AG04449 (cell line): ENCODE results near the gene ZBTB40.

Source experiments
- CTCF ChIA-PET: fragments of 350-600 bp; formaldehyde crosslinking; extraction: SDS; loops from one replicate; lab custom pipeline; 2021; ENCODE audit warnings: antibody characterized with exemption; lab: Yijun Ruan, JAX
- POLR2A ChIA-PET: fragments of 400-600, 350-600 bp; formaldehyde crosslinking; extraction: SDS; loops from one replicate; lab custom pipeline; 2020; ENCODE audit warnings: antibody characterized with exemption, inconsistent platforms; lab: Yijun Ruan, JAX
- DNase-seq: peaks from one replicate; pipeline ENCODE4 v3.0.0-alpha.2; 2010; ENCODE audit warnings: low read depth, low spot score
- H3K4me3 ChIP-seq: 2 replicates; pipeline ENCODE4 v1.5.1; 2011; ENCODE audit warnings: low read depth, mild to moderate bottlenecking, control low read depth, low read length
- CTCF ChIP-seq: IDR thresholded peaks from one replicate; pipeline ENCODE4 v1.5.1; 2011; ENCODE audit warnings: mild to moderate bottlenecking, moderate library complexity, low read length, control low read depth, inconsistent platforms; ENCODE audit not compliant: insufficient read depth; ENCODE audit errors: missing control alignments

Gene ZBTB40

GRCh38 chr1:22498463-22498862 is 46.8 kb downstream of the ZBTB40 start:
- H3K4me3 ChIP-seq: no peak overlapping the region
- ChIA-PET CTCF (interaction anchor here (1.5 to 1.7 kb wide), 2 partner anchors 8 to 10 kb away, joined by 3 to 4 read pairs; no protein-coding TSS in a partner anchor), POLR2A (no interaction called here)
- no peak for DNase-seq
- no peak for TF ChIP-seq CTCF

GRCh38 chr1:22500058-22500457 is 48.4 kb downstream of the ZBTB40 start:
- DNase-seq: no peak
- no peak for TF ChIP-seq CTCF
- ChIA-PET POLR2A (interaction anchor here (1.2 kb wide), 1 partner anchor 248 kb away, joined by 3 read pairs; no protein-coding TSS in a partner anchor), CTCF (interaction anchor here (1.5 to 1.7 kb wide), 4 partner anchors 8 to 142 kb away, joined by 3 to 5 read pairs (median 4); no protein-coding TSS in a partner anchor)
- no peak overlapping the region for H3K4me3 ChIP-seq

- DNase-seq: peak; percentile 14
- H3K4me3 ChIP-seq: no peak overlapping the region
- no peak for TF ChIP-seq CTCF
- ChIA-PET CTCF (interaction anchor here (1.5 to 1.7 kb wide), 2 partner anchors 80 to 142 kb away, joined by 3 to 5 read pairs; no protein-coding TSS in a partner anchor), POLR2A (no interaction called here)
Measured at GRCh38 chr1:22500471-22500870, 48.8 kb downstream of the ZBTB40 start.

GRCh38 chr1:22502202-22502601 is 50.6 kb downstream of the ZBTB40 start:
- CTCF ChIA-PET: interaction anchor here (0.9 kb wide), 1 partner anchor 11 kb away, joined by 3 read pairs; no protein-coding TSS in a partner anchor
- no peak overlapping the region for H3K4me3 ChIP-seq
- DNase-seq: no peak
- no peak for TF ChIP-seq CTCF
- POLR2A ChIA-PET: no interaction called here

- ChIA-PET POLR2A (no interaction called here), CTCF (interaction anchor here (2.0 kb wide), 1 partner anchor 139 kb away, joined by 4 read pairs; no protein-coding TSS in a partner anchor)
- DNase-seq: peak; percentile 29
- no peak overlapping the region for H3K4me3 ChIP-seq
- no peak for TF ChIP-seq CTCF
Measured at GRCh38 chr1:22503721-22504410, 52.2 kb downstream of the ZBTB40 start.

GRCh38 chr1:22506130-22506692 is 54.6 kb downstream of the ZBTB40 start:
- DNase-seq: no peak
- no peak for TF ChIP-seq CTCF
- ChIA-PET POLR2A (no interaction called here), CTCF (no interaction called here)
- no peak overlapping the region for H3K4me3 ChIP-seq
